Coronary artery (tissue), 2 donors: ENCODE data around the gene FMO5.
"Not testable (repeated sequence)": the region's sequence is repeated elsewhere in the genome, so short reads cannot be mapped to it uniquely, and the experiment has no call there.

ENCODE experiments used
- DNase-seq: peaks from one replicate; pipeline ENCODE4 v3.0.0-alpha.2; 2017; ENCODE audit warnings: low spot score
- H3K27ac ChIP-seq, 2 donors: fragments of 200-600 bp; sonication (generic); one replicate each; pipeline ENCODE4 v1.5.1; 2016 to 2019
- H3K4me3 ChIP-seq: fragments of 200-600 bp; sonication (generic); 2 replicates; pipeline ENCODE4 v1.5.1; 2016; ENCODE audit warnings: mild to moderate bottlenecking, moderate library complexity
- TF ChIP-seq, protein P1 (sequence below): fragments of 200-600 bp; sonication (generic); IDR thresholded peaks from one replicate; pipeline ENCODE4 v1.5.1; 2019; ENCODE audit warnings: antibody characterized with exemption

Gene FMO5

DNA sequence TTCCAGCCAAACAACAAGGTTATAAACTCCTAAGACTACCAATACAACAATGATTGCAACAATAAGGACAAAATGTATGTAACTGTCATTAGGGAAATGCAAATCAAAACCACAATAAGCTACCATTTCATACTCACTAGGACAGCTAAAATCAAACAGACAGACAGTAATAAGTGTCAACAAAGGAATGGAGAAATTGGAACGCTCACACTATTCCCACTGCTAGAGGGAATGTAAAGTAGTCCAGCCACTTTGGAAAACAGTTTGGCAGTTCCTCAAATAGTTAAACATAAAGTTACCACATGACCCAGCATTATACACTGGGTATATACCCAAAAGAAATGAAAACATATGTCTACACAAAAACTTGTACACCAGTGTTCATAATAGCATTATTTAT is 62.1 kb downstream of the FMO5 start:
- no peak for DNase-seq
- TF ChIP-seq, protein P1, sequence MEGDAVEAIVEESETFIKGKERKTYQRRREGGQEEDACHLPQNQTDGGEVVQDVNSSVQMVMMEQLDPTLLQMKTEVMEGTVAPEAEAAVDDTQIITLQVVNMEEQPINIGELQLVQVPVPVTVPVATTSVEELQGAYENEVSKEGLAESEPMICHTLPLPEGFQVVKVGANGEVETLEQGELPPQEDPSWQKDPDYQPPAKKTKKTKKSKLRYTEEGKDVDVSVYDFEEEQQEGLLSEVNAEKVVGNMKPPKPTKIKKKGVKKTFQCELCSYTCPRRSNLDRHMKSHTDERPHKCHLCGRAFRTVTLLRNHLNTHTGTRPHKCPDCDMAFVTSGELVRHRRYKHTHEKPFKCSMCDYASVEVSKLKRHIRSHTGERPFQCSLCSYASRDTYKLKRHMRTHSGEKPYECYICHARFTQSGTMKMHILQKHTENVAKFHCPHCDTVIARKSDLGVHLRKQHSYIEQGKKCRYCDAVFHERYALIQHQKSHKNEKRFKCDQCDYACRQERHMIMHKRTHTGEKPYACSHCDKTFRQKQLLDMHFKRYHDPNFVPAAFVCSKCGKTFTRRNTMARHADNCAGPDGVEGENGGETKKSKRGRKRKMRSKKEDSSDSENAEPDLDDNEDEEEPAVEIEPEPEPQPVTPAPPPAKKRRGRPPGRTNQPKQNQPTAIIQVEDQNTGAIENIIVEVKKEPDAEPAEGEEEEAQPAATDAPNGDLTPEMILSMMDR = no peak
- Histone ChIP-seq H3K27ac (no peak overlapping the region), H3K4me3 (no peak overlapping the region)

DNA sequence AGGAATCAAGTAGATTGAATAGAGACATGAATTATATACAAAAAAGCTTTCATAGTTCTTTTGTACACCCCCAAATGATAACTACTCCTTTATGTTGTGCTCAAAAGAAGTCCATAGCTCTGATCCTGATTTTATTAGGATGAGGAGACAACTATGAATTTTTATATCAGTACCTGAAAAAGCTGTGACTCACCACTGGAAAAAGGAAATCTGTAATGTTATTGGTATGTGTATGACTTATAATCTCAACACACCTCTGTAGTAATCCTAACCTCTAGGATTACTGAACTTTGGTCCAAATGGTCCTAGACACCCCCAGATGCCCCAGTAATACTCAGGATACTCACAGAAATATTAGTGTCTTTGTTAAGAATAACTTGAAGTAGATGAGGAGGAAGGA is 63.0 kb downstream of the FMO5 start:
- TF ChIP-seq, protein P1 = no peak
- Histone ChIP-seq H3K27ac (no peak overlapping the region), H3K4me3 (no peak overlapping the region)
- DNase-seq = no peak

DNA sequence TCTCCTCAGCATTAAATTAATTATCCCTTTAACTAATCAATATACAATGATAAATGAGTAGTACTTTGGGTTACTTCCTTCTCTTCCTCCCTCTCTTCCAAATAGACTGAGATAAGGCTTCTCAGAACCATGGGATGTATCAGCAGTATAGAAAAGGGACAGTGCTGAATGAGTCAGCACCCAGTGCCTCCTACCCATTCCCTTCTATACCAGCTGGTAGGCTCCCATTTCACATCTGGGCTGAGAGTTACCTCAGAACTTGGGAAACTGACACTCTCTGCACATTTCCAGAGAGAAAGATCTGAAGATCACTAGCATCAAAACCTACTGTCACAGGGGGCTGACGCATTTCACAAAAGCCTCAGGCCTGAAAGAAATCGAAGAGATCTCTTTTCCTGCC is 68.0 kb downstream of the FMO5 start:
- not testable (repeated sequence) for DNase-seq, H3K4me3 ChIP-seq

DNA sequence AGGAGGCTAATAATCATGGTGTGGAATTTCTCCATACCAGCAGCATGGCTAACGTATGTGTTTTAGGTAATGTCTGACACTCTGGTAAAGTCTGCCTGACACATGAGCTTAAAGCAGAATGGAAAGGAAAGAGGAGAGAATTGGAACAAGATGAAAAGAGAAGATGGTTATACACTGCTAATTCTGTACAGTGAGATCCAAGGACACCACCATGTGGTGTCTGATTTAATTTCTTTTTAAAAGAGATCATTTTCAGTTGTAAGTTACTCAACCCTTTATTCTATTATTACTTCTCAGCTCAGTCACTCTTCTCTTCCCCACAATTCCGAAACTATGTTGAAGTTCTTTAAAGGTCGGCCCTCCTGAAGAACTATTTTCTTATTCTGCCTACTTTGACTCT is 68.5 kb downstream of the FMO5 start:
- no peak for DNase-seq
- Histone ChIP-seq H3K4me3 (no peak overlapping the region), H3K27ac (no peak overlapping the region)
- TF ChIP-seq, protein P1 = no peak

More for the DNA sequence above, 68.0 kb downstream of the FMO5 start:
- H3K27ac ChIP-seq = not testable (repeated sequence)

DNA sequence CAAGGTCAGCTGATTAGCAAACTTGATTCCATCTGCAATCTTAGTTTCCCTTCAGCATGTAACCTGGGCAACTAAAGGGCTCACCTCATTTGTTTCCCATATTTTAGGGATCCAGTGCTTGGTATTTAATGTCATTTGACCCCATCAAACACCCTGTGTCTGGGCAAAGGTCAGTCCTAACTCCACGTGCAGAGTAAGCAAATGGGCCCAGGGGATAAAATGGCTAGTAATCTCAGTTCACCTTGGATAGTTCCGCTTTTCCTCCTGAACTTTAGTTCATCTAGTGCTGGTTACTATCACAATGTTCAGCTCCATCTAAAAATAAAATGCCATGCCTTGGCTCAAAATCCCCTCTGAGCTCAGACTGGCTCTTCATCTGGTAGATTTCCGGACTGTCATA is 72.4 kb downstream of the FMO5 start:
- TF ChIP-seq, protein P1 = no peak
- Histone ChIP-seq H3K4me3 (no peak overlapping the region), H3K27ac (no peak overlapping the region)
- no peak for DNase-seq

DNA sequence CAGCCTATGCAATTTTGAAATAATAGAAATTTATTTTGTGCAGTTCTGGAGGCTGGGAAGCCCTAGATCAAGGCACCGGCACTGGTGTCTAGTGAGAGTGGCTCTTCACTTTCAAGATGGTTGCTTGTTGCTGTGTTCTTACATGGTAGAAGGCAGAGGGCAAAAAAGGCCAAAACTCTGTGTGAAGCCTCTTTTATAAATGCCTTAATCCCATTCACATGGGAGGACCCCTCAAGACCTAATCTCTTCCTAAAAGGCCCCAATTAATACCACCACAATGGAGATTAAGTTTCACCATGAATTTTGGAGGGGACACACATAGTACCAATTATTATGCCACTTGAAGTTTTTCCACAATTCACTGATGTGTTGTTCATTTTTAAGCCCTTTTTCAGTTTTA is 73.9 kb downstream of the FMO5 start:
- Histone ChIP-seq H3K4me3 (no peak overlapping the region), H3K27ac (no peak overlapping the region)
- no peak for DNase-seq
- TF ChIP-seq, protein P1 = no peak

DNA sequence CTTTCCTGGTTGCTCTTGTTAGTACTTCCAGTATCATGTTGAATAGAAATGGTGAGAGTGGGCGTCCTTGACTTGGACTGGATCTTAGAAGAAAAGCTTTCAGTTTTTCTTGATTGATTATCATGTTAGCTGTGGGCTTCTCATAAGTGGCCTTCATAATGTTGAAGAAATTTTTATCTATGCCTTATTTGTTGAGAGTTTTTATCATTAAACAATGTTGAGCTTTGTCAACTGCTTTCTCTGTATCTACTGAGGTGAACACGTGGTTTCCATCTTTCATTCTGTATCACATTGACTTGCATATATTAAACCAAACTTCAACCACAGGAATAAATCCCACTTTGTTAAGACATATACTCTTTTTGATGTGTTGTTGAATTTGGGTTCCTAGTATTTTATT is 82.3 kb downstream of the FMO5 start:
- TF ChIP-seq, protein P1 = no peak

More for the DNA sequence above, 82.3 kb downstream of the FMO5 start:
- H3K4me3 ChIP-seq = no peak overlapping the region
- no peak overlapping the region for H3K27ac ChIP-seq
- DNase-seq = no peak
